HG02642 (cell line): ENCODE data around the gene KDM7A.
"Not testable (repeated sequence)": the region's sequence is repeated elsewhere in the genome, so short reads cannot be mapped to it uniquely, and the experiment has no call there.

ENCODE experiments used
- ATAC-seq: cut with Tn5 transposase; IDR thresholded peaks from one replicate; pipeline ENCODE4 v1.9.1; 2021; ENCODE audit warnings: mild to moderate bottlenecking; ENCODE audit not compliant: unreplicated experiment, poor library complexity

KDM7A gene

DNA sequence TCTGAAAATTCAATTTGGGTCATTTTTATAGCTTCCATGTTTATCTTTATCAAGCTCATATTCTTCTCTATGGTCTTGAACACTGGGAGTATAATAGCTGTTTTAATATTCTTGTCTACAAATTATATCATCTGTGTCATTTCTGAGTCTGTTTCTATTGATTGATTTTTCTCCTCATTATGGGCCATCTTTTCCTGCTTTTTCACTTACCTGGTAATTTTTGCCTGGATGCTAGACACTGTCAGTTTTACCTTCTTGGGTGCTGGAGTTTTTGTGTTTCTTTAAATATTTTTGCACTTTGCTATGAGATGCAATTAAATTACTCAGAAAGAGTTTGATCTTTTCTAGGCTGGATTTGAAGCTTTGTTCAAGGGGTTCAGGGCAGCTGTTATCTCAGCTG, 26.8 kb upstream of the KDM7A start:
- ATAC-seq = no peak

DNA sequence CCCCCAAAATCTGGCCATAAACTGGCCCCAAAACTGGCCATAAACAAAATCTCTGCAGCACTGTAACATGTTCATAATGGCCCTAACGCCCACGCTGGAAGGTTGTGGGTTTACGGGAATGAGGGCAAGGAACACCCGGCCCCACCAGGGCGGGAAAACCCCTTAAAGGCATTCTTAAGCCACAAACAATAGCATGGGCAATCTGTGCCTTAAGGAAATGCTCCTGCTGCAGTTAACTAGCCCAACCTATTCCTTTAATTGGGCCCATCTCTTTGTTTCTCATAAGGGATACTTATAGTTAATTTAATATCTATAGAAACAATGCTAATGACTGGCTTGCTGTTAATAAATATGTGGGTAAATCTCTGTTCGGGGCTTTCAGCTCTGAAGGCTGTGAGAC, 26.2 kb upstream of the KDM7A start:
- ATAC-seq = not testable (repeated sequence)

DNA sequence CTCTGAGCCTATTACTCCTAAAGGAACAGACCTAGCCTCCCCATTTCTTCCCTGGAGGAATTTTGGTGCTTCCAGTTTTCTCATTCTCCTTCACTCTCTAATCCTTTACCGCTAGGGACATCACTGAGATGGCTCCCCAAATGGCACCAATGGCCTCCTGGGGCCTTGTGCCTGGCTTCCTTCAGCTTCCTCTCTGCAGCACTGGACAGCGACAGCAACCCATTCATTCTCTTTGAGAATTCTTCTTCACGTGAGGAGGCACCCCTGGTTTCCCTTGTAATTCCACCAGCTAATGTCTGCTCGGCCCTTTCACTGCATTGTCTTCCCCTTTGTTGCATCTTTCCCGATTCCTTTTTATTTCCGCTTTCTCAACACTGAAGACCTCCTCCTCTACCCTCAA, 24.6 kb upstream of the KDM7A start:
- ATAC-seq = no peak

DNA sequence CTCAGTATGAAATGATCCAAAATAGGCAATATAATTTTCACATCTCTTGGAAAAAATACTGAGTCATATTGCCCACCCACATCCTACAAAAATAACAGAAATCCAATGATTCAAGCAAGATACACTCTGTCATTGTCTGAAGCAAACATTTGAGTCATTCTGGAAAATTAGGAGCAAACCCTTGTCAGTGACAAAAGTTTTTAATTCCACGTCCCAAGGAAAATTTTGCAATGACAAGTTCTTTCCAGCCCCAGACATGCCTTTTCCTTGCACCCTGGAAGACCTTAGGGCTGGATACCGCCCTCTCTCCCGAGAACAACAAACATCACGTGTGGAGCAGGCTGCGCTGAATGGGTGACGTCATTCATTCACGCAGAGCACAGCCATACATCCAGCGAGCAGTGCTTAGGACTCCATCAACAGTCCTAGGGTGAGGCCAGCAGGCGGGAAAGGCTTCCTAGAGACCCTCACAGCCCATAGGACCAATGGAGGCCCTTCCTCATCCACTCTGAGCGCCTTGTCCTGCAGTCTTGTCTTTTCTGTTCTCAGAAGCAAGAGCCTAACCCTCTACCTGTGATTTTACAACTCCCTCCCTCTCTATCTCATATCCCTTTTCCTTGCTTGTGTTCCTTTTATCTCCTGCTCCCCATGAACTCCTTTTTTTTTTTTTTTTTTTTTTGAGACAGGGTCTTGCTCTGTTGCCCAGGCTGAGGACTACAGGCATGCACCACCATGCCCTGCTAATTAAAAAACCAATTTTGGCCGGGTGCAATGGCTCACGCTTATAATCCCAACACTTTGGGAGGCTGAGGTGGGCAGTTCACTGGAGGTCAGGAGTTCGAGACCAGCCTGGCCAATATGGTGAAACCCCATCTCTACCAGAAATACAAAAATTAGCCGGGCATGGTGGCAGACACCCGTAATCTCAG, 23.5 kb upstream of the KDM7A start:
- no peak for ATAC-seq

DNA sequence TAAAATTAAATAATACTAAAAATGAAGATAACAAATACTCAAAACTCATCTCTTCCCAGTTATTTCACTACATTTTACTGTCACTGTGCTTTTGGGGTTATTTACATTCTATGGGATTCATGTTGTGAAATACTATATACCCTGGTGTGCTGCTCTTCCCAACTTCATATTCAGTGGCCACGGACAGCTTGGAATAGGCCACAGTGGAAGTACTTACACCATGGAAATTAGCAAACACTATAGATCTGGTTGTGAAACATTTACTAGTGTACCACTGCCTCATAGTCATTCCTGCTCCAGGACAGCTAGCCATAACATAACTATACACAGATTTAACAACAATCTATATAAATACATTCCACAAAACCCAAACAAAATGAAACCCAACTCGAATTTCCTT, 21.2 kb upstream of the KDM7A start:
- no peak for ATAC-seq

DNA sequence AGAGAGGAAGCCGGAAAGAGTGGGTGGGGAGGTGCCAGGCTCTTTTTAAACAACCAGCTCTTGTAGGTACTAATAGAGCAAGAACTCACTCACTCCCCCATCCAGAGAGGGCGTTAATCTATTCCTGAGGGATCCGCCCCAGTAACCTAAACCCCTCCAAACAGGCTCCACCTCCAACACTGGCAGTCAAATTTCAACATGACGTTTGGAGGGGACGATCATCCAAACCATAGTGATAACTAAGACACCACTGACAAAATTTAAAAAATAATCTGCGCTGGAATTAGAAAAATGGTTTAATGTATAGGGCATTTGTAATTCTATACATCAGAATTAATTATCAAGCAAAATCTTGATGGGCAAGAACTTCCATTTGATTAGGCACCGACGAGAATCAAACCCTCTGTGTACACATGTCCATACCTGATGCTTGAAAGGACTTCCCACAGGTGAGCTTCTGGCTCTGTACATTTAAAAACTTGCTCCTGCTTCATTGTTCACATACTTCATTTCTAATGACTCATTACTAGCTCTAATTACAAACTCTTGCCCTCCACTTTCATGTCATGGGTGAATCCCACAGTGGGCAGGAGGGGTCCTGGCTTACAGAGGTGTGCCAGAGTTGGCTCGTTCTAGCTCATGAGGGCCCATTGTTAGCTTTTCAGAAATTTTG, 20.6 kb upstream of the KDM7A start:
- ATAC-seq = no peak

DNA sequence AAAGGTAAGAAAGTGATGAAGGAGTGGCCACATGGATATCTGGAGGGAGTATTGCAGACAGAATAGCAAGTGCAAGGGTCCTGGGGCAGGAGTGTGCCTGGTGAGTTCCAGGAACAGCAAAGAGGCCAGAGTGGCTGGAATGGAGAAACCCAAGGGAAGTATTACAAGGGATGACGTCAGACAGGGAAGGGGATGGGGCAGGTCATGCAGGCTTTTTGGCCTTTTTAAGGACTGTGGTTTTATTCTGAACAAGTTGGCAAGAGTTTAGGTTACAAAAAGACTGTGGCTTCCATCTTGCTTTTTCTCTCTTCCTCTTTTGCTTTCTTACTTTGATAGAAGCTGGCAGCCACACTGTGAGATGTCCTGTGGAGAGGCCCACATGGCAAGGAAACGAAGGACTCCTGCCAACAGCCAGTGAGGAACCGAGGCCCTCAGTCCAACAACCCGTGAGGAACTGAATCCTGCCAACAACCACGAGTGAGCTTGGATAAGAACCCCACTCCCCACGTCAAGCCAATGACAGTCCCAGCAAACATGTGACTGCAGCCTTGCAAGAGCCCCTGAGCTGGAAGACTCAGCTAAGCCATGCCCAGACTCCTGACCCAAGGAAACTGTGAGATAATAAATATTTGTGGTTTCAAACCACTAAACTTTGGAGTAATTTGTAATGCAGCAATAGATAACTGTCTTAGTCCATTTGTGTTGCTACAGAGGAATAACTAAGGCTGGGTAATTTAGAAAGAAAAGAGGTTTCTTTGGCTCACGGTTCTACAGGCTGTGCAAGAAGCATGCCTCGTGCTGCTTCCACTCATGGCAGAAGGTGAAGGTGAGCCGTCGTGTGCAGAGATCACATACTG, 19.8 kb upstream of the KDM7A start:
- no peak for ATAC-seq

DNA sequence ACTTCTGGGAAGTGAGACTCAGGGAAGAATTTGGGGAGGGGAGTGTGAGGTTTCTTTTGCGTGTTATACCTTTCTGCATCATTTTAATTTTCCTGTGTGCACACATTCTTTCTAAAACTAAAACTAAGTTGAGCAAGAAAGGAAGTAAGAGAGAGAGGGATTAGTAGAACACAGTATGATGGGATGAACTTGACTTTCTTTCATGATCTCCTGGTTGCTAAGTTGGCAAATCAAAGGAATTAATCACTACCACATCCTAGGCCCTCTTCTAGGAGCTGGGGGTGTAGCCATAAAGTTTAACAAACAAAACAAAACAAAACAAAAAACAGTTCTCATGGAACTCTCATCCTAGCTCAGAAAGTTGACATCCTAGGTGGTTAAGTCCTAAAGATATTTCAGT, 19.1 kb upstream of the KDM7A start:
- no peak for ATAC-seq

DNA sequence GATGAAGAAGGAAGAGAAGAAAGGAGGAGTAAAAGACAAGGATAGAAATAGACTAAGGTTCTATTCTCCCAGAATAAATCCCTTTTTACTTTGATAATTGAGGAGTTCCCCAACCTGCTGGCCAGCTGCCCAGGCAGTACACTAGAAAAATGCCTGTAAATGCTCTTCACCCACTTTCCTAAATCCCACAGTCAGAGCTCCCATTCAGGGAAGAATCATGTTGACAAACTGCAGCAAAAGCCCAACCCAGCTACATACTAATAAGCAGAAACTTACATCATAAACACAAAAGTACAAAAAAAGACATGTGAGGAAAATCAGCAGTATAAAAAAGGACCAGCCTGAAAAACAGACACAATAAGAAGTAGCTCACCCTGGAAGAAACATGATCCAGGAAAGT, 15.8 kb upstream of the KDM7A start:
- no peak for ATAC-seq

DNA sequence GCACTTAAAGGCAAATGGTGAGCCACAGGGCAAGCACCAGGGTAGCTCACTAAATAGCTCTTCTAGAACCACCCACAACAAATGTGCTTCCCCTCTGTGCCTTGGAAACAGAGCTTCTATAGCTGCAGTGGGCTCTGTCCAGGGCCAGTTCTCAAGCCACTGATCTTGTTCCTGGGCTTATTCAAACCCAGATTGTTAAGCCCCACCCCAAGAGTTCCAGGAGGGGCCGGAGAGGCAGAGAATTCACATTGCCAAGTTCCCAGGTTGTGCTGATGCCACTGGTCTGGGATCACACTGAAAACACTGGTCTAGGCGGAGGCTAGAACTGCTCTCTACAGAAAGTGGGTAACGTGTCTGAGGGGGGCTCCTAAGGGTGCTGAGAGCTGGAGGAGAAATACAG, 15.4 kb upstream of the KDM7A start:
- no peak for ATAC-seq

DNA sequence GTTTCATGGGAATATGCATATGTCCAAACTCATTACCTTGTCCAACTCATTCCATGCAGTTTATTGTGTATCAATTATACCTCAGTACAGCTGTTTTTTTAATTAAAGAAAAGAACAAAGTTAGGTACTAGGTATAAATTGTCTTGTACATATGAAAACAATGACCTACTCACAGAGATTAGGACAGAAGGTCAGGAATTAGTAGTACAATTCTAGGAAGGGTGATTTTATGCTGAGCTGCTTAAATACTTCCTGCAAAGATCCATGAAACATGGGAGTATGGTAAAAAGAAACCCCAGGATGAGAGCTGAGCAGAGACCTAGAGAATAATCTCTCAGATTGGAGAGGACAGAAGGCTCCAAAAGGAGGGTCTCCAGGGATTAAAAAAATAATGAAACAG, 13.8 kb upstream of the KDM7A start:
- no peak for ATAC-seq

DNA sequence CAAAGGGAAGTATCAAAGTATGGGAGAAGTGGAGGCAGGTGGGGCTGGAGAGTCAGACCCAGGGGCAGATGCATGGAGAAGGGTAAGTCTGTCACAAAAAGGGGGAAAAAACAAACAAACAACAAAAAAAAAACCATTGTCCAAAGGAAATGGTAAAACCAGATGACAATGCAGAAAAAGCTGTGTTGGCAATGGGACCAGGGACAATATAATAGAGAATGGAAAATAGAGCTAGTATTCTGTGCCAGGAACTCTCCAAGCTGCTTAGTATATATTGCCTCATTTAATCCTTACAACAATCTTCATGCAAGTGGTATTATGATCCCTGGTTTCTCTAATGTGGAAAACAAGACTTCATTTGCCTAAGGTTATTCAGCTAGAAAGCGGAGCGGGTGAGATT, 13.1 kb upstream of the KDM7A start:
- no peak for ATAC-seq

DNA sequence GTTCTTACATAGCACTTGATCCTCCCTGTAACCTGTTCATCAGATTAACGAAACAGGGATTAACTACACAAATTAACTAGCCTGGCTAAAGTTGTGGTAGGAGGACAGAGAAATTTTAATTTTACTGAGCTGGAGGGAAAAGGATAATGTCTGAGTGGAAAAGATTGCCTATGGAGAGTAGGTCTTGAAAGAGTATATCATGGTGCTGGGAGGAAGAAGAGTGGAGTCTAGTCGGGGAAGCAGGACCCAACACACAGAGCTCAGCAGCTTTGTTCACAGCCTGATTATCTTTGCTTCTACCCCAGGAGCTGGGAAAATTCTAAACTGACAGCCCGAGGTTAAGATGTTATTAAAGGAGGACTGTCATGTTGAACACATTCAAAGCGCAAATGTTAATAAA, 6.1 kb upstream of the KDM7A start:
- ATAC-seq = no peak

DNA sequence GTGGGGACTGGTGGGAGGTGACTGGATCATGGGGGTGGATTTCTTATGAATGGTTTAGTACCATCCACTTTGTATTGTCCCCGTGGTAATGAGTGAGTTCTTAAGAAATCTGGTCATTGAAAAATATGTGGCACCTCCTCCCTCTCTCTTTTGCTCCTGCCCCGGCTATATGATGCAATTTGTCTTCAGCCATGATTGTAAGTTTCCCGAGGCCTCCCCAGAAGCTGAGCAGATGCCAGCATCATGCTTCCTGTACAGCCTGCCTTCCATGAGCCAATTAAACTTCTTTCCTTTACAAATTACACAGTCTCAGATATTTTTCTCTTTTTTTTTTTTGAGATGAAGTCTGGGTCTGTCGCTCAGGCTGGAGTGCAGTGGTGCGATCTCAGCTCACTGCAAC, 2.6 kb upstream of the KDM7A start:
- no peak for ATAC-seq

DNA sequence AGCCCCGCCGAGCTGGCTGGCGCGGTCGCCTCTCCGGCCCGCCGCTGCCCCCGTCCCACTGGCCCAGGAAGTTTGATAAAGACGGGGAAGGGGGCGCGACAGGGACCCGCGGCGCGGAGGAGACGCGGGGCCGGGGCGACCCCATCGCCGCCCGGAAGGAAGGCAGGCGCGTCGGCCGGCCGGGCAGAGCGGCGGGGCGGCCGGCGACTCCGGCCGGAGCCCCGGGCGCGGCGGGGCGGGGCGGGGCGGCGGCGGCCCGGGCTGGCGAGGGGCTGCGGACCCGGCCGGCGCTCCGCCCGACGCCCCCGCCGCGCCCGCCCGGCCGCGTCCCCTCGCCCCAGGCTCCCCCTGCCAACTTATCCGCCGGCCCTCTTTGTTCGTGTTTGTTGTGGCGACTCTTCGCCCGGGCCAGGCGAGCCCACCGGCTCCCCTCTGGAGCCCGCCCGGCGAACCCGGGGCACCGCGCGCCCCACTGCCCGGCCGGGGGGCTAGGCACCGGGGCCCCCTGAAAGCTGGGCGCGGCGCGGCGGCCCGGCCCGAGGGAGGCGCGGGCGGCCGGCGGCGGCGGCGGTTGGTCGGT, 571 bp downstream of the KDM7A start:
- ATAC-seq = peak; percentile 13

DNA sequence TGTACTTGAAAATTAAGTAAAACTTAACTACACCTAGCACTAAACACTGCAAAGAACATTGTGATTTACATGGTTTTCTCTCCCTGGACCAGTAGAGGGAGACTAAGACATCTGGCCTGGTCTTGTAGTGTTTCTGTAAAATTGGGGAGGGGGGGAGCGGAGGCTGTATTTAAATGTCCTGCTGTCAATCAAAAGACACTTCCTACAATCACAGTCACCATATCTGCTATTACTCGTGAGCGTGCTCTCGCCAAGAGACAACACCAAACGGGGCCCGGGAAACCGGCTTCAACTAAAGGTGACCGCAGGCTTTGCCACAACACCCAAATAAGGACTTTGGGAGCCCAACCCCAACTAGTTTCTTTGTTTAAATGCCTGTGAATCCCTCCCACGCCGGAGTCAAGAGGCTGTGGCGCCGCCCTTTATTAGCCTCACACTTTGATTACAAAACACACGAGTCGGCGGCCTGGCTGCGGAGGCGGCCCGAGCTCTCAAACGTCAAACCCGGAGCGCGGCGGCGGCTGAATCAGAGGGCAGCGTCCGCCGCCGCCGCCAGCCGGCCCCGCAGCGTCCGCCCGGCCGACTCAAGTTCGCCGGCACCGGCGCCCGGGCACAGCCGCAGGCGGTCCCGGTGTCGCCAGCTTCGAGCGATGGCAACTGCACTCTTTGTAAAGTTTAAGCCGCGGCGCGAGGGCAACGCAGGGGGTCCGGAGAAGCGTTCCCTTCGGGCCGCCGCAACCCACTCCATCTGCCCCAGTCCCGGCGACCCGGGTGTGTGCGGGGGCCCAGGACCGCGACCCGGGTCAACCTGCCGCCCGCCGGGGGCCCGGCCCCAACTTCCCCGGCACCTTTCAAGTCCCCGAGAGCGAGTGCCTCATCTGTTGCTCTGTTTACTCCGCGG, 1.3 kb downstream of the KDM7A start:
- peak; percentile 43 for ATAC-seq

DNA sequence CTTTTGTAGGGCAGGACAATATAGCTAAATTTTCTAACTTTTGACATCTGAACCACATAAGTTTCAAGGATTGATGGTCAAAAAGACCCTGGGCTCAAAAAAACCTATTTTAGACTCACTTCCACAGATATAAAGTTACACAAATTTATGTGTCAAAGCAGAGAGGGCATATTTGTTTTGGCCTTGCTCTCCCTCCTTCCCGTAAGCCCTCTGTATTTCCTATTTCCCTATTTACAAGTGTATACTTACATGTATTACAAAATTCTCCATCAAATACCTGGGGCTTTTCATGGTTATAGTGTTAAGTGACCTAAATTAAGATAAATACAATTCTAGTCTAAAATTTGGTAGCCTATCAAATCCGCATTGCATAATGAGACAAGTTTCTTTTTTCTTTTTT, 2.6 kb downstream of the KDM7A start:
- no peak for ATAC-seq

DNA sequence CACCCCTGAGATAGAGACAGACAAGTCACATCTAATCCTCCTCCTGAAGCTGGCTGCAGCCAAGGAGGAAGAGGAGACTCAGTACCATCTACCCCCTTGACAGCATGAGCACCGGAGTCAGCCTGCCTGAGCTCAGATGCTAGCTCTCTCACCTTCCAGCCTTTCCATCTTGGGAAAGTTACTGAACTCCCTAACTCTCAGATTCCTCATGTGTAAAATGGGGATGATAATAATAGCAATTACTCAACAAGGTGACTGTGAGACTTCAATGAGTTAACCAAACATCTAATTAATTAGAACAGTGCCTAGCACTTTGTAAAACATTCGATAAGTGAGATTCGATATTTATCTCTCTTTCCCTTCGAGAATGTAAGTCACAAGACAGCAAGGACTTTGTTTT, 6.4 kb downstream of the KDM7A start:
- ATAC-seq = no peak

DNA sequence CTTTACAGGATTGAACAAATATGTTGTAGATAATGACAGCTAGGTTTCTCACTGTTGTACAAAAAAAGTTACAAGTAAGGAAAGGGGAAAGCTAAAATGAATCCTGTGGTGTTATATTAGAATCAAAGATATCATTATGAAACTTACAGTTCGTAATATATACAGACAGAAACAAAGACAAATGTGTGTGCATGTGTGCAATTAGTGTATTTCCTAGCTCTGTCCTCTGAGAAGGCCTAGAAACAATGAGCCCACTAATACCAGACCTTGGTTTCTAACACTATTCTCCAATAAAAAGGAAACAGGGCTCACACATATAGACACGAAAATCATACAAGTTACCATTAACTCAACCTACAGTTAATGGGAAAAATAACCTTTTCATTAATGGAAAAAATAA, 8.0 kb downstream of the KDM7A start:
- no peak for ATAC-seq

DNA sequence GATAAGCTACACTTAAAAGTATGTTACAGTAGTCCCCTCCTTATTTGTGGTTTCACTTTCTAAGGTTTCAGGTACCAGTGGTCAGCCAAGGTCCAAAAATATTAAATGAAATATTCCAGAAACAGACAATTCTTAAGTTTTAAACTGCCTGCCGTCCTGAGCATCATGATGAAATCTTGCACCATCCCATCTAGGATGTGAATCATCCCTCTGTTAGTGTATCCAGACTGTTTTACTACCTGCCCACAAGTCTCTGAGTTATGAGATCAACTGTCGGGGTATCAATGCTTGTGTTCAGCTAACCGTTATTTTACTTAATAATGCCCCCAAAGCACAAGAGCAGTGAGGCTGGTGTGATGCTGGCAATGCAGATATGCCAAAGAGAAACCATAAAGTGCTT, 11.4 kb downstream of the KDM7A start:
- ATAC-seq = no peak
